K562 (cell line): ENCODE results near the gene PPP2R2D.

Experiments
- GTF2A2 ChIP-seq: IDR thresholded peaks from 2 replicates; pipeline ENCODE4 v1.6.1; 2016; ENCODE audit warnings: mild to moderate bottlenecking, missing genetic modification characterization, missing compliant biosample characterization
- HDAC2 ChIP-seq: fragments of 450-650 bp; IDR thresholded peaks from 2 replicates; pipeline ENCODE4 v1.6.1; 2016; ENCODE audit warnings: mild to moderate bottlenecking
- NR2F6 ChIP-seq: fragments of 450-650 bp; formaldehyde crosslinking; IDR thresholded peaks from 2 replicates; pipeline ENCODE4 v1.4.0; 2020; ENCODE audit warnings: mild to moderate bottlenecking
- ZFP36 ChIP-seq: fragments of 150-350 bp; IDR thresholded peaks from 2 replicates; pipeline ENCODE4 v1.6.1; 2018; ENCODE audit warnings: low read length, low read depth; ENCODE audit not compliant: partially characterized antibody
- TF ChIP-seq, protein P1 (sequence below), 3 experiments: IDR thresholded peaks in 2 of 3; conservative IDR thresholded peaks in 1 of 3; 2 replicates each; pipeline ENCODE4 v1.5.1; 2011 to 2012; ENCODE audit warnings: low read length in 3 of 3, mild to moderate bottlenecking in 3 of 3, control low read depth in 2 of 3, improper control_type of control experiment in 1 of 3, inconsistent platforms in 1 of 3, low read depth in 1 of 3, mixed read lengths in 1 of 3, moderate library complexity in 1 of 3; ENCODE audit not compliant: insufficient read depth in 2 of 3

- no peak for TF ChIP-seq ZFP36
- TF ChIP-seq, protein P1, sequence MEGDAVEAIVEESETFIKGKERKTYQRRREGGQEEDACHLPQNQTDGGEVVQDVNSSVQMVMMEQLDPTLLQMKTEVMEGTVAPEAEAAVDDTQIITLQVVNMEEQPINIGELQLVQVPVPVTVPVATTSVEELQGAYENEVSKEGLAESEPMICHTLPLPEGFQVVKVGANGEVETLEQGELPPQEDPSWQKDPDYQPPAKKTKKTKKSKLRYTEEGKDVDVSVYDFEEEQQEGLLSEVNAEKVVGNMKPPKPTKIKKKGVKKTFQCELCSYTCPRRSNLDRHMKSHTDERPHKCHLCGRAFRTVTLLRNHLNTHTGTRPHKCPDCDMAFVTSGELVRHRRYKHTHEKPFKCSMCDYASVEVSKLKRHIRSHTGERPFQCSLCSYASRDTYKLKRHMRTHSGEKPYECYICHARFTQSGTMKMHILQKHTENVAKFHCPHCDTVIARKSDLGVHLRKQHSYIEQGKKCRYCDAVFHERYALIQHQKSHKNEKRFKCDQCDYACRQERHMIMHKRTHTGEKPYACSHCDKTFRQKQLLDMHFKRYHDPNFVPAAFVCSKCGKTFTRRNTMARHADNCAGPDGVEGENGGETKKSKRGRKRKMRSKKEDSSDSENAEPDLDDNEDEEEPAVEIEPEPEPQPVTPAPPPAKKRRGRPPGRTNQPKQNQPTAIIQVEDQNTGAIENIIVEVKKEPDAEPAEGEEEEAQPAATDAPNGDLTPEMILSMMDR (IDR thresholded peaks at IDR 0.05 in 2 of 3, conservative IDR thresholded peaks at IDR 0.05 in 1 of 3; ENCODE audit: insufficient read depth in 2 of 3, low read depth in 1 of 3, low read length in 3 of 3): no peak
- TF ChIP-seq GTF2A2 (tag): no peak
- no peak for TF ChIP-seq NR2F6 (CRISPR knock-in tag)
- no peak for TF ChIP-seq HDAC2
Measured at GRCh38 chr10:131944976-131945695, 44.3 kb downstream of the PPP2R2D start.
